Measurements from ENCODE around the gene USP47. TPM values are rescaled to one million over a fixed set of nuclear protein-coding genes. Genes with fewer than 3 reads are reported as not detected.

USP47 gene
- total and polyA plus RNA-seq, 9 of the 15 experiments (the other 6 are each of a cell fraction or from before 2014, with no cell fraction given) = 13.1 to 63.6 (median 34.7) TPM

- TF ChIP-seq FOXM1 (IDR thresholded peaks at IDR 0.05; ENCODE audit: low read depth) = no peak
- no peak for TF ChIP-seq FOXM1 (CRISPR knock-in tag; IDR thresholded peaks at IDR 0.05; ENCODE audit: low read depth)
- TF ChIP-seq THRAP3 (IDR thresholded peaks at IDR 0.05; ENCODE audit: borderline replicate concordance) = 0 out of 2 replicates have a peak, but pooled peaks have one; percentile 21
- TF ChIP-seq KLF1 (tag; IDR thresholded peaks at IDR 0.05) = no peak
- TF ChIP-seq ZNF830 (CRISPR knock-in tag; IDR thresholded peaks at IDR 0.05) = no peak
- no peak for TF ChIP-seq KLF13 (tag; IDR thresholded peaks at IDR 0.05; ENCODE audit: borderline replicate concordance, low read depth)
- peak in 1 of 2 experiments; percentile 41; a peak in 1 of 4 replicates for TF ChIP-seq FOXK2 (conservative IDR thresholded peaks at IDR 0.05 in 1 of 2, IDR thresholded peaks at IDR 0.05 in 1 of 2; ENCODE audit: low read depth in 2 of 2)
- peak; percentile 27; the same call in 1 of the 2 replicates for TF ChIP-seq ATF7 (IDR thresholded peaks at IDR 0.05)
- no peak for TF ChIP-seq POLR2A (conservative IDR thresholded peaks at IDR 0.05)
- TF ChIP-seq HNRNPUL1 (IDR thresholded peaks at IDR 0.05; ENCODE audit: low read length) = no peak
- TF ChIP-seq C11orf30 (IDR thresholded peaks at IDR 0.05; ENCODE audit: low read depth) = no peak
- TF ChIP-seq ZNF785 (CRISPR knock-in tag; IDR thresholded peaks at IDR 0.05) = no peak
- no peak for TF ChIP-seq GTF2E2 (tag; IDR thresholded peaks at IDR 0.05)
- TF ChIP-seq ZNF134 (CRISPR knock-in tag; conservative IDR thresholded peaks at IDR 0.05) = no peak
- TF ChIP-seq FIP1L1 (IDR thresholded peaks at IDR 0.05; ENCODE audit: low read depth, low read length, poor library complexity, severe bottlenecking) = no peak
- no peak for TF ChIP-seq NKRF (IDR thresholded peaks at IDR 0.05; ENCODE audit: borderline replicate concordance)
- no peak for TF ChIP-seq THRA (IDR thresholded peaks at IDR 0.05)
- peak; percentile 26; the same call in 1 of the 2 replicates for TF ChIP-seq ZBTB2 (IDR thresholded peaks at IDR 0.05)
- TF ChIP-seq MLLT1 (IDR thresholded peaks at IDR 0.05) = no peak
- TF ChIP-seq BRD4 (IDR thresholded peaks at IDR 0.05) = no peak
Measured at GRCh38 chr11:11848891-11849746, 7.3 kb downstream of the USP47 start (continued).
